Fibroblast of lung (primary cell): Measurements from ENCODE around the gene GOT1.

ENCODE experiments used
- EZH2 ChIP-seq: IDR thresholded peaks from 2 replicates; pipeline ENCODE4 v1.5.1; 2012; ENCODE audit warnings: low read length, control low read depth, mild to moderate bottlenecking; ENCODE audit errors: missing control alignments
- TF ChIP-seq, protein P1 (sequence below), 2 donors: IDR thresholded peaks in 1 of 2; conservative IDR thresholded peaks in 1 of 2; 1 replicate in 1 of 2; 2 replicates in 1 of 2; pipeline ENCODE4 v1.5.1; 2011 to 2012; ENCODE audit warnings: low read length in 2 of 2, control low read depth in 1 of 2, inconsistent platforms in 1 of 2, low read depth in 1 of 2, mild to moderate bottlenecking in 1 of 2

DNA sequence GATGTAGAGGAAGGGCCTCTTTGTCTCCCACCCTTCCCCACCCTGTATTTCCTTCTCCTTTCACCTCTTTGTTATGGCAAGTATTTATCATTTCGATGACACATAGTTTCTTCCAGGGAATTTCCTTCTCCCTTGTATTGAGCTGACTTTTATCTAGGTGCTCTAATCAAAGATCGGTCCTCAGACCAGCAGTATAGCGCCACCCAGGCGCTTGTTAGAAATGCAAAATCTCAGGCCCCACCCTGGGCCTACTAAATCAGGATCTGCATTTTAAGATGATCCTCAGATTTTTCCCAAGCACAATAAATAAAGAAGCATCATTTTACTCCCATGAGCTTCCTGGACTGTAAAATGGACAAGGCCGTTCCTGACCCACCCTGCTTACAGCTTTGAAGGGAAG is 12.0 kb upstream of the GOT1 start:
- TF ChIP-seq, protein P1, sequence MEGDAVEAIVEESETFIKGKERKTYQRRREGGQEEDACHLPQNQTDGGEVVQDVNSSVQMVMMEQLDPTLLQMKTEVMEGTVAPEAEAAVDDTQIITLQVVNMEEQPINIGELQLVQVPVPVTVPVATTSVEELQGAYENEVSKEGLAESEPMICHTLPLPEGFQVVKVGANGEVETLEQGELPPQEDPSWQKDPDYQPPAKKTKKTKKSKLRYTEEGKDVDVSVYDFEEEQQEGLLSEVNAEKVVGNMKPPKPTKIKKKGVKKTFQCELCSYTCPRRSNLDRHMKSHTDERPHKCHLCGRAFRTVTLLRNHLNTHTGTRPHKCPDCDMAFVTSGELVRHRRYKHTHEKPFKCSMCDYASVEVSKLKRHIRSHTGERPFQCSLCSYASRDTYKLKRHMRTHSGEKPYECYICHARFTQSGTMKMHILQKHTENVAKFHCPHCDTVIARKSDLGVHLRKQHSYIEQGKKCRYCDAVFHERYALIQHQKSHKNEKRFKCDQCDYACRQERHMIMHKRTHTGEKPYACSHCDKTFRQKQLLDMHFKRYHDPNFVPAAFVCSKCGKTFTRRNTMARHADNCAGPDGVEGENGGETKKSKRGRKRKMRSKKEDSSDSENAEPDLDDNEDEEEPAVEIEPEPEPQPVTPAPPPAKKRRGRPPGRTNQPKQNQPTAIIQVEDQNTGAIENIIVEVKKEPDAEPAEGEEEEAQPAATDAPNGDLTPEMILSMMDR (conservative IDR thresholded peaks at IDR 0.05 in 1 of 2, IDR thresholded peaks at IDR 0.05 in 1 of 2; ENCODE audit: low read depth in 1 of 2, low read length in 2 of 2), result no peak
- no peak for TF ChIP-seq EZH2
